Stimulated activated CD4-positive, alpha-beta T cell treated with anti-CD3 and anti-CD28 coated beads, Interleukin-2, amount 100 ng/mL, for 24 hours (primary cell): Measurements from ENCODE around the gene DENND2D.
"Not testable (repeated sequence)": the region's sequence is repeated elsewhere in the genome, so short reads cannot be mapped to it uniquely, and the experiment has no call there.

Experiments used
- DNase-seq, 2 donors: peaks; one replicate each; pipeline ENCODE4 v3.0.0-alpha.2; 2020

DENND2D gene

GRCh38 chr1:111221276-111221632, 20.8 kb upstream of the DENND2D start:
- no peak for DNase-seq

GRCh38 chr1:111220302-111220890, 19.9 kb upstream of the DENND2D start:
- DNase-seq: no peak

- peak; percentile 56 to 72 for DNase-seq
Observed at GRCh38 chr1:111219557-111220286, 19.3 kb upstream of the DENND2D start.

GRCh38 chr1:111218701-111219556, 18.5 kb upstream of the DENND2D start:
- no peak for DNase-seq

GRCh38 chr1:111217183-111217910, 16.9 kb upstream of the DENND2D start:
- DNase-seq: no peak

- DNase-seq: no peak
Observed at GRCh38 chr1:111216751-111217150, 16.3 kb upstream of the DENND2D start.

GRCh38 chr1:111215285-111215684, 14.8 kb upstream of the DENND2D start:
- DNase-seq: not testable (repeated sequence)

- DNase-seq: peak; percentile 57 to 65
Observed at GRCh38 chr1:111214884-111215283, 14.4 kb upstream of the DENND2D start.

- DNase-seq: no peak
Observed at GRCh38 chr1:111214074-111214801, 13.8 kb upstream of the DENND2D start.

- no peak for DNase-seq
Observed at GRCh38 chr1:111213412-111213811, 13.0 kb upstream of the DENND2D start.

- DNase-seq: no peak
Observed at GRCh38 chr1:111212634-111213335, 12.3 kb upstream of the DENND2D start.

- DNase-seq: no peak
Observed at GRCh38 chr1:111211921-111212320, 11.5 kb upstream of the DENND2D start.

GRCh38 chr1:111209622-111210021, 9.2 kb upstream of the DENND2D start:
- DNase-seq: no peak

- no peak for DNase-seq
Observed at GRCh38 chr1:111208921-111209320, 8.5 kb upstream of the DENND2D start.

GRCh38 chr1:111205714-111206050, 5.2 kb upstream of the DENND2D start:
- DNase-seq: no peak

GRCh38 chr1:111204983-111205713, 4.7 kb upstream of the DENND2D start:
- DNase-seq: peak in 1 of 2 donors; percentile 15

GRCh38 chr1:111204201-111204982, 3.9 kb upstream of the DENND2D start:
- peak; percentile 62 to 72 for DNase-seq

- peak; percentile 82 to 91 for DNase-seq
Observed at GRCh38 chr1:111203681-111204200, 3.3 kb upstream of the DENND2D start.

- DNase-seq: peak in 1 of 2 donors; percentile 22
Observed at GRCh38 chr1:111202707-111203623, 2.5 kb upstream of the DENND2D start.
